Gastroesophageal sphincter (tissue), 4 donors: ENCODE results near the gene CNPY4. TPM values are rescaled to one million over a fixed set of nuclear protein-coding genes. Genes with fewer than 3 reads are reported as not detected.

Source experiments
- ATAC-seq: fragments of 150-250 bp; one replicate; pipeline ENCODE4 v1.9.1; 2016; ENCODE audit warnings: mild to moderate bottlenecking, moderate library complexity
- H3K27ac ChIP-seq, 4 donors: fragments of 200-600 bp; sonication (generic) in 3 of 4; 1 replicate in 3 of 4; 2 replicates in 1 of 4; pipeline ENCODE4 v1.5.1; 2016 to 2019
- H3K27me3 ChIP-seq: fragments of 200-600 bp; sonication (generic); one replicate; pipeline ENCODE4 v1.5.1; 2019
- H3K36me3 ChIP-seq, 2 donors: fragments of 200-600 bp; sonication (generic); one replicate each; pipeline ENCODE4 v1.5.1; 2019; ENCODE audit warnings: control low read depth in 1 of 2
- H3K4me1 ChIP-seq, 3 donors: fragments of 200-600 bp; sonication (generic); 1 replicate in 2 of 3; 2 replicates in 1 of 3; pipeline ENCODE4 v1.5.1; 2016 to 2019; ENCODE audit warnings: control low read depth in 2 of 3
- H3K4me3 ChIP-seq, 2 donors: fragments of 200-600 bp; sonication (generic); one replicate each; pipeline ENCODE4 v1.5.1; 2019; ENCODE audit warnings: mild to moderate bottlenecking in 1 of 2, moderate library complexity in 1 of 2
- H3K9me3 ChIP-seq, 3 donors: fragments of 200-600 bp; sonication (generic); one replicate each; pipeline ENCODE4 v1.5.1; 2017 to 2019; ENCODE audit warnings: control low read depth in 2 of 3
- EP300 ChIP-seq: sonication (generic); formaldehyde crosslinking; IDR thresholded peaks from one replicate; pipeline ENCODE4 v1.6.1; 2017; ENCODE audit warnings: antibody characterized with exemption, mild to moderate bottlenecking
- POLR2A ChIP-seq, 2 donors: fragments of 450-650 bp; IDR thresholded peaks; one replicate each; pipeline ENCODE4 v1.6.1; 2017; ENCODE audit warnings: antibody characterized with exemption in 2 of 2, mild to moderate bottlenecking in 2 of 2, moderate library complexity in 1 of 2
- POLR2AphosphoS5 ChIP-seq: sonication (generic); formaldehyde crosslinking; IDR thresholded peaks from one replicate; pipeline ENCODE4 v1.6.1; 2017; ENCODE audit warnings: antibody characterized with exemption
- whole genome bisulfite sequencing, 2 donors: methylation state at CpG; one replicate each; pipeline ENCODE4 v1.1.5; 2018; ENCODE audit warnings: low coverage in 1 of 2; 5-methylcytosine and 5-hydroxymethylcytosine counted together
- total RNA-seq, 4 donors: library from RNA; depleted of rRNA; stranded (reverse); fragments of >200 nt; gene quantifications; one replicate each; pipeline ENCODE4 v1.1.0, GENCODE V29; 2016
- TF ChIP-seq, protein P1 (sequence below), 4 experiments: fragments of 200-600 bp in 2 of 4; fragments of 450-650 bp in 2 of 4; sonication (generic) in 1 of 4; IDR thresholded peaks; one replicate each; pipeline ENCODE4 v1.5.1; 2017 to 2019; ENCODE audit warnings: antibody characterized with exemption in 4 of 4, mild to moderate bottlenecking in 2 of 4, moderate library complexity in 2 of 4

The CNPY4 gene
- total RNA-seq, 4 donors from 2014 or later: 13.0 to 21.0 (median 14.8) TPM

GRCh38 chr7:100107890-100108289 is 11.5 kb upstream of the CNPY4 start:
- Histone ChIP-seq H3K9me3 (no peaks in the 10 kb centered on the region), H3K27ac (no peak overlapping the region), H3K4me1 (peaks cover 0 to 5% (median 0%) of the 10 kb centered on the region in 3 donors), H3K36me3 (peaks cover 0 to 100% of the 10 kb centered on the region in 2 donors), H3K27me3 (no peaks in the 10 kb centered on the region), H3K4me3 (no peak overlapping the region)
- TF ChIP-seq, protein P1, sequence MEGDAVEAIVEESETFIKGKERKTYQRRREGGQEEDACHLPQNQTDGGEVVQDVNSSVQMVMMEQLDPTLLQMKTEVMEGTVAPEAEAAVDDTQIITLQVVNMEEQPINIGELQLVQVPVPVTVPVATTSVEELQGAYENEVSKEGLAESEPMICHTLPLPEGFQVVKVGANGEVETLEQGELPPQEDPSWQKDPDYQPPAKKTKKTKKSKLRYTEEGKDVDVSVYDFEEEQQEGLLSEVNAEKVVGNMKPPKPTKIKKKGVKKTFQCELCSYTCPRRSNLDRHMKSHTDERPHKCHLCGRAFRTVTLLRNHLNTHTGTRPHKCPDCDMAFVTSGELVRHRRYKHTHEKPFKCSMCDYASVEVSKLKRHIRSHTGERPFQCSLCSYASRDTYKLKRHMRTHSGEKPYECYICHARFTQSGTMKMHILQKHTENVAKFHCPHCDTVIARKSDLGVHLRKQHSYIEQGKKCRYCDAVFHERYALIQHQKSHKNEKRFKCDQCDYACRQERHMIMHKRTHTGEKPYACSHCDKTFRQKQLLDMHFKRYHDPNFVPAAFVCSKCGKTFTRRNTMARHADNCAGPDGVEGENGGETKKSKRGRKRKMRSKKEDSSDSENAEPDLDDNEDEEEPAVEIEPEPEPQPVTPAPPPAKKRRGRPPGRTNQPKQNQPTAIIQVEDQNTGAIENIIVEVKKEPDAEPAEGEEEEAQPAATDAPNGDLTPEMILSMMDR (IDR thresholded peaks at IDR 0.05): no peak
- TF ChIP-seq EP300: no peak
- TF ChIP-seq POLR2AphosphoS5: no peak
- TF ChIP-seq POLR2A (IDR thresholded peaks at IDR 0.05): no peak
- WGBS, 2 donors: 50 to 90% methylated on average over 2 to 5 of the region's 11 CpGs
- peak; percentile 15 for ATAC-seq

GRCh38 chr7:100109521-100110163 is 9.8 kb upstream of the CNPY4 start:
- no peaks in the 10 kb centered on the region for H3K9me3 ChIP-seq
- 40 to 72% methylated on average over 2 to 6 of the region's 12 CpGs for WGBS, 2 donors
- ATAC-seq: no peak
- no peaks in the 10 kb centered on the region for H3K4me1 ChIP-seq
- no peak overlapping the region for H3K4me3 ChIP-seq
- TF ChIP-seq EP300 (no peak), POLR2A (IDR thresholded peaks at IDR 0.05) (no peak), POLR2AphosphoS5 (no peak)
- TF ChIP-seq, protein P1 (IDR thresholded peaks at IDR 0.05): no peak
- H3K36me3 ChIP-seq: peaks cover 0 to 97% of the 10 kb centered on the region in 2 donors
- H3K27ac ChIP-seq: no peak overlapping the region
- H3K27me3 ChIP-seq: no peaks in the 10 kb centered on the region

GRCh38 chr7:100111156-100111555 is 8.3 kb upstream of the CNPY4 start:
- ATAC-seq: no peak
- 85% methylated on average over 3 of the region's 7 CpGs; no CpG with 5 or more reads in 1 of the 2 donors for WGBS, 2 donors
- Histone ChIP-seq H3K4me1 (no peaks in the 10 kb centered on the region), H3K27ac (no peak overlapping the region), H3K9me3 (no peaks in the 10 kb centered on the region), H3K27me3 (no peaks in the 10 kb centered on the region), H3K36me3 (peaks cover 0 to 86% of the 10 kb centered on the region in 2 donors), H3K4me3 (no peak overlapping the region)
- TF ChIP-seq POLR2AphosphoS5 (no peak), EP300 (no peak), POLR2A (IDR thresholded peaks at IDR 0.05) (no peak)
- TF ChIP-seq, protein P1 (IDR thresholded peaks at IDR 0.05): no peak

DNA sequence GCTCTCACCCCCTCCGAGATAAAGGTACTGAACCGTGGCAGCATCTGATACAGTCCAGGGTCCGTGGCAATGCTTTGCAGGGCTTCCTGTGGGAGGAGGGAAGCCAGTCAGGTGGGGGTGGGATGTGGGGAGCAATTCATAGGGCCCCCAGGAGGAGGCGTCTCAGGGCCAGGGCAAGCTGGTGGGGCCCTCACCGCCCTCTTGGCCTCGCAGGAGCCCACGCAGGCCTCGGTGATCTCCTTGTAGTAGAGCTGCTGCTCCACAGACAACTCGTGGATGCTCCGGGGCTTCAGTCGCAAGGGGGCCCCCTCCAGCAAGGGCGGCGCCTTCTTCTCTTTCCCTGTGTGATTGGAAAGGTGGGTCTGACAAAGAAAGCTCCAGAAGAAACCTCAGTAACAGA is 7.5 kb upstream of the CNPY4 start:
- Histone ChIP-seq H3K4me3 (no peak overlapping the region), H3K36me3 (peaks cover 0 to 78% of the 10 kb centered on the region in 2 donors), H3K9me3 (no peaks in the 10 kb centered on the region), H3K27ac (no peak overlapping the region), H3K4me1 (no peaks in the 10 kb centered on the region), H3K27me3 (no peaks in the 10 kb centered on the region)
- TF ChIP-seq EP300: no peak
- TF ChIP-seq POLR2AphosphoS5: no peak
- TF ChIP-seq, protein P1 (IDR thresholded peaks at IDR 0.05): no peak
- no peak for TF ChIP-seq POLR2A (IDR thresholded peaks at IDR 0.05)
- no CpG with 5 or more reads among the region's 13 CpGs for WGBS, 2 donors
- ATAC-seq: no peak

DNA sequence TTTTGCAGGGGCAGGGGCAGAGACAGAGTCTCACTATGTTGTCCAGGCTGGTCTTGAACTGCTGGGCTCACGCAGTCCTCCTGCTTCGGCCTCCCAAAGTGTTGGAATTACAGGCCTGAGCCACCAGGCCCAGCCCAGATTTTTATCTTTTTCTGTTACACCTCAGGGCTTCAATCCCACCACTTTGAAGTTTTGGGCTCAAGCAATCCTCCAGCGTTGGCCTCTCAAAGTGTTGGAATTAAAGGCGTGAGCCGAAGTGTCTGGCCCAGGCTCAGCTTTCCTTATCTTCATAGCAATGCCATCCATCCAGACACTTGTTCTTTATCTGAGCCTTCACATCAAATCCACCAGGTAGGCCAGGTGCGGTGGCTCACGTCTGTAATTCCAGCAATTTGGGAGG is 4.4 kb upstream of the CNPY4 start:
- Histone ChIP-seq H3K27me3 (no peaks in the 10 kb centered on the region), H3K4me3 (no peak overlapping the region), H3K27ac (no peak overlapping the region), H3K9me3 (no peaks in the 10 kb centered on the region), H3K36me3 (peaks cover 0 to 47% of the 10 kb centered on the region in 2 donors), H3K4me1 (peaks cover 0 to 16% (median 6%) of the 10 kb centered on the region in 3 donors)
- 87% methylated on average over 7 of the region's 7 CpGs; no CpG with 5 or more reads in 1 of the 2 donors for WGBS, 2 donors
- ATAC-seq: no peak
- TF ChIP-seq, protein P1 (IDR thresholded peaks at IDR 0.05): no peak
- TF ChIP-seq POLR2AphosphoS5: no peak
